ENCODE data around the gene TRIM33. TPM values are rescaled to one million over a fixed set of nuclear protein-coding genes. Genes with fewer than 3 reads are reported as not detected.

Gene TRIM33
- total RNA-seq (ENCODE audit: unreplicated experiment): 36.2 TPM
- long read RNA-seq, partial matches to known transcripts: 1 of 1 reads
- long read RNA-seq, other reads (novel, unspliced or antisense): 0 of 1 reads

DNA sequence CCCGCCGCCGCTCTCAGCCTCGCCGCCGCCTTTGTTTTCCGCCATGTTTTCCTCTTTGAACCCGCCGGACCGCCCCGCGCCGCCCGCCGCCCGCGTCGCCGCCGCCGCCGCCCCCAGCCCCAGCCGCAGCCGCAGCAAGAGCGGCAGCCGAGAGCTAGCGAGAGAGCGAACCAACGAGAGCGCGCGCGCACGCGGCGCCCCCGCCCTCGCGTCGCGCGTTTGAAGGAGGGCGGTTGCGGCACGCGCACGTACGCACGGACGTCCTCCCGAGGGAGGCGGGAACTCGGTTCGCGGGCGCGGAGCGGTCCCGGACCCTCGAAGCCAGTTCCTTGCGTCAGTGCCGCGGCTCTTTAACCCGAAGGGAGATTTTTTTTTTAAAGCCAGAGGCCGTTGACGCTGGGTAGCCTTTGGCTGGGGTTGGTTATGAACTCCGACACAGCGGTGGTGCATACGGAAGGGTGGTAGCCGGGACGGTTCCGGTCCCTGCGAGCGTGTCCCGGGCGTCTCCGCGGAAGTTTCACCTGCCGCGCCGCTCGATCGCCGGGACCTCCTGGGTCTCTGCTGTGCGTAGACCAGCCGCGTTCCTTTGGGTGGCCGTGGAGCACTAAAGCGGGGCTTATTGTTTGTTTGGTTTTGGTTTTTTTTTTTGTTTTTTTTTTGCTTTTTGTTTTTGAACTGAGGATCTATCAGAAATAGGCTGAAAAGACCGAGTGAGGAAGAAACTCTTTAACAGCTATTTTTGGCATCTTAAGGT lies at the start of gene TRIM33:
Gene TRIM33, minus strand, starts transcription at position 172 of the 754 bp plus-strand sequence. Its CDS starts 127 bp downstream, at position 45.
- peaks cover 7% of the 10 kb centered on the region for H3K27me3 Mint-ChIP-seq (ENCODE audit: unreplicated experiment)
- TF ChIP-seq, protein P1, sequence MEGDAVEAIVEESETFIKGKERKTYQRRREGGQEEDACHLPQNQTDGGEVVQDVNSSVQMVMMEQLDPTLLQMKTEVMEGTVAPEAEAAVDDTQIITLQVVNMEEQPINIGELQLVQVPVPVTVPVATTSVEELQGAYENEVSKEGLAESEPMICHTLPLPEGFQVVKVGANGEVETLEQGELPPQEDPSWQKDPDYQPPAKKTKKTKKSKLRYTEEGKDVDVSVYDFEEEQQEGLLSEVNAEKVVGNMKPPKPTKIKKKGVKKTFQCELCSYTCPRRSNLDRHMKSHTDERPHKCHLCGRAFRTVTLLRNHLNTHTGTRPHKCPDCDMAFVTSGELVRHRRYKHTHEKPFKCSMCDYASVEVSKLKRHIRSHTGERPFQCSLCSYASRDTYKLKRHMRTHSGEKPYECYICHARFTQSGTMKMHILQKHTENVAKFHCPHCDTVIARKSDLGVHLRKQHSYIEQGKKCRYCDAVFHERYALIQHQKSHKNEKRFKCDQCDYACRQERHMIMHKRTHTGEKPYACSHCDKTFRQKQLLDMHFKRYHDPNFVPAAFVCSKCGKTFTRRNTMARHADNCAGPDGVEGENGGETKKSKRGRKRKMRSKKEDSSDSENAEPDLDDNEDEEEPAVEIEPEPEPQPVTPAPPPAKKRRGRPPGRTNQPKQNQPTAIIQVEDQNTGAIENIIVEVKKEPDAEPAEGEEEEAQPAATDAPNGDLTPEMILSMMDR (IDR thresholded peaks at IDR 0.05; ENCODE audit: unreplicated experiment): no peak
- H3K4me1 Mint-ChIP-seq (ENCODE audit: unreplicated experiment): peaks cover 37% of the 10 kb centered on the region
- H3K36me3 Mint-ChIP-seq (ENCODE audit: low read depth, unreplicated experiment): peaks cover 9% of the 10 kb centered on the region
- peak within 1 kb of the TSS; percentile 95 for H3K27ac Mint-ChIP-seq (ENCODE audit: unreplicated experiment)
- DNase-seq (ENCODE audit: low spot score): peak; percentile 91
- H3K4me3 Mint-ChIP-seq (ENCODE audit: unreplicated experiment): peak within 1 kb of the TSS; percentile 96
- no peaks in the 10 kb centered on the region for H3K9me3 Mint-ChIP-seq (ENCODE audit: unreplicated experiment)

DNA sequence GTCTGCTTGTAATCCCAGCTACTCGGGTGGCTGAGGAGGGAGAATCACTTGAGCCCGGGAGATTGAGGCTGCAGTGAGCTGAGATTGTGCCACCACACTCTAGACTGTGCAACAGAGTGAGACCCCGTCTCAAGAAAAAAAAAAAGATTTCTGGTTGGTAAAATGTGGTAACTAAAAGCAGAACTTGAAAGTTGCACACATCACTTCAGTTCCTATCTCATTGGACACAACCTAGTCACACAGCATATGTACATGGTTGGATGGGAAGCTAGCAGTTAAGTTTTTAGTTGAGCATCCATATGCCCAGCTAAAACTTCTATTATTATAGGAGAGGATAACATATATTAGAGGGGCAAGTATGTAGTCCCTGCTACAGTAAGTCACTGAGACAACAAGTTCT lies 48.4 kb upstream of the TRIM33 start:
- Mint-ChIP-seq H3K36me3 (ENCODE audit: low read depth, unreplicated experiment) (no peaks in the 10 kb centered on the region), H3K4me1 (ENCODE audit: unreplicated experiment) (no peaks in the 10 kb centered on the region), H3K4me3 (ENCODE audit: unreplicated experiment) (no peak overlapping the region), H3K27me3 (ENCODE audit: unreplicated experiment) (no peaks in the 10 kb centered on the region), H3K27ac (ENCODE audit: unreplicated experiment) (no peak overlapping the region), H3K9me3 (ENCODE audit: unreplicated experiment) (no peaks in the 10 kb centered on the region)
- no peak for DNase-seq (ENCODE audit: low spot score)
- TF ChIP-seq, protein P1 (IDR thresholded peaks at IDR 0.05; ENCODE audit: unreplicated experiment): no peak

DNA sequence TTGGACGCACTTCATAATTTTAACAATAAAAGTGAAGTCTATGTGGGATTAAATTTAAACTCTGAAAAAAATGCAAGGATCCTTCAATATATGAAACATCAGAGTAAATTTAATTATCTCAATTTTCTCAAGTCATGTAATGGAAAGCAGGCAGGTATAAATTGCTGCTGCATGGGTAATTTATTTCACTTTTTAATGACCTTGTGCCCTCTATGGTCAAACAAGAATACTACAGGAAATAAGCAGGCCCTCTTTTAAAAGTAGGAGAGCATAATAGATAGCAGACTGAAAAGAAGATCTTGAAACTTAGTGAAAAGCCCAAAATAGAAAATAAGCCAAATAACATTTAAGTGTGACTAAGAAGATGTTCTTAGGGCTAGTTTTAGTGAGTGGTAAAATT lies 47.5 kb upstream of the TRIM33 start:
- Mint-ChIP-seq H3K9me3 (ENCODE audit: unreplicated experiment) (no peaks in the 10 kb centered on the region), H3K4me1 (ENCODE audit: unreplicated experiment) (no peaks in the 10 kb centered on the region), H3K4me3 (ENCODE audit: unreplicated experiment) (no peak overlapping the region), H3K36me3 (ENCODE audit: low read depth, unreplicated experiment) (no peaks in the 10 kb centered on the region), H3K27me3 (ENCODE audit: unreplicated experiment) (no peaks in the 10 kb centered on the region), H3K27ac (ENCODE audit: unreplicated experiment) (no peak overlapping the region)
- DNase-seq (ENCODE audit: low spot score): no peak
- TF ChIP-seq, protein P1 (IDR thresholded peaks at IDR 0.05; ENCODE audit: unreplicated experiment): peak; percentile 41

DNA sequence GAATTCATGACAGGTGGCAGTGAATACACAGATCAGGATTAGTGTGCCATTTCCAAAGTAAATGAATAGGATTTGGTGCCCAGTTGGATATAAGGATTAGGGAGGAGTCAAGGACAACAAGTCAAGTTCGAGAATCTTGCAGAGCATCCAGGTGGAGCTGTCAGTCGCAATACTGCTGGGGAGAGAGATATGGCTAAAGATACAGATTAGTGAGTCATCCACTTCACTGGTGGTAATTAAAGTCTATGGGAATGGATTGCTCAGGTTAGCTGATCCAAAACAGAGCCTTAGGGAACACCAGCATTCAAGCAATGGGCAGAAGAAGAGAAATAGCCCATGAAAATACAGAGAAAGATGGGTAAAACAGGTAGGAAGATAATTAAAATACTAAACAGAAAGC lies 43.6 kb upstream of the TRIM33 start:
- no peak for DNase-seq (ENCODE audit: low spot score)
- no peaks in the 10 kb centered on the region for H3K36me3 Mint-ChIP-seq (ENCODE audit: low read depth, unreplicated experiment)
- TF ChIP-seq, protein P1 (IDR thresholded peaks at IDR 0.05; ENCODE audit: unreplicated experiment): no peak
- H3K4me3 Mint-ChIP-seq (ENCODE audit: unreplicated experiment): no peak overlapping the region
- H3K27me3 Mint-ChIP-seq (ENCODE audit: unreplicated experiment): no peaks in the 10 kb centered on the region
- no peak overlapping the region for H3K27ac Mint-ChIP-seq (ENCODE audit: unreplicated experiment)
- H3K9me3 Mint-ChIP-seq (ENCODE audit: unreplicated experiment): no peaks in the 10 kb centered on the region
- H3K4me1 Mint-ChIP-seq (ENCODE audit: unreplicated experiment): no peaks in the 10 kb centered on the region

DNA sequence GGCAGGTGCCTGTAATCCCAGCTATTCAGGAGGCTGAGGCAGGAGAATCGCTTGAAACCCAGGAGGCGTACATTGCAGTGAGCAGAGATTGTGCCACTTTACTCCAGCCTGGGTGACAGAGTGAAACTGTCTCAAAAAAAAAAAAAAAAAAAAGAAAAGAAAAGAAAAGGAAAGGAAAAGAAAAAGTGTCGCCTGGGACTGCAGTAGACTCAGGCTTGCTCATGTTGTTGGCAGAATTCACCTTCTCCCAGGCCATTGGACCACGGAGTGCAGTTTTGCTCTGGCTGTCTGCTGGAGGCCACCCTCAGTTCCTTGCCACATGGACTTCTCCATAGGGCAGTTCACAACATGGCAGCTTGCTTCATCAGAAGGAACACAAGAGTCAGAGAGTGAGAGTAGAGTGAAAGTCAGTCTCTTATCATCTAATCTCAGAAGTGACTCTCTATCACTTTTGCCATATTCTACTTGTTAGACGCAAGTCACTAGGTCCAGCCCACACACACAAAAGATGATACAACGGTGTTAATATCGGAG lies 41.2 kb upstream of the TRIM33 start:
- Mint-ChIP-seq H3K27me3 (ENCODE audit: unreplicated experiment) (no peaks in the 10 kb centered on the region), H3K4me3 (ENCODE audit: unreplicated experiment) (no peak overlapping the region), H3K9me3 (ENCODE audit: unreplicated experiment) (no peaks in the 10 kb centered on the region), H3K36me3 (ENCODE audit: low read depth, unreplicated experiment) (no peaks in the 10 kb centered on the region), H3K27ac (ENCODE audit: unreplicated experiment) (no peak overlapping the region), H3K4me1 (ENCODE audit: unreplicated experiment) (no peaks in the 10 kb centered on the region)
- TF ChIP-seq, protein P1 (IDR thresholded peaks at IDR 0.05; ENCODE audit: unreplicated experiment): no peak
- DNase-seq (ENCODE audit: low spot score): no peak
